Putamen (tissue), 1 donor: Measurements from ENCODE around the gene CNOT6L.
"Not testable (repeated sequence)": the region's sequence is repeated elsewhere in the genome, so short reads cannot be mapped to it uniquely, and the experiment has no call there.

ENCODE experiments used
- DNase-seq: peaks from one replicate; pipeline ENCODE4 v3.0.0-alpha.2; 2016; ENCODE audit warnings: low spot score

CNOT6L gene

DNA sequence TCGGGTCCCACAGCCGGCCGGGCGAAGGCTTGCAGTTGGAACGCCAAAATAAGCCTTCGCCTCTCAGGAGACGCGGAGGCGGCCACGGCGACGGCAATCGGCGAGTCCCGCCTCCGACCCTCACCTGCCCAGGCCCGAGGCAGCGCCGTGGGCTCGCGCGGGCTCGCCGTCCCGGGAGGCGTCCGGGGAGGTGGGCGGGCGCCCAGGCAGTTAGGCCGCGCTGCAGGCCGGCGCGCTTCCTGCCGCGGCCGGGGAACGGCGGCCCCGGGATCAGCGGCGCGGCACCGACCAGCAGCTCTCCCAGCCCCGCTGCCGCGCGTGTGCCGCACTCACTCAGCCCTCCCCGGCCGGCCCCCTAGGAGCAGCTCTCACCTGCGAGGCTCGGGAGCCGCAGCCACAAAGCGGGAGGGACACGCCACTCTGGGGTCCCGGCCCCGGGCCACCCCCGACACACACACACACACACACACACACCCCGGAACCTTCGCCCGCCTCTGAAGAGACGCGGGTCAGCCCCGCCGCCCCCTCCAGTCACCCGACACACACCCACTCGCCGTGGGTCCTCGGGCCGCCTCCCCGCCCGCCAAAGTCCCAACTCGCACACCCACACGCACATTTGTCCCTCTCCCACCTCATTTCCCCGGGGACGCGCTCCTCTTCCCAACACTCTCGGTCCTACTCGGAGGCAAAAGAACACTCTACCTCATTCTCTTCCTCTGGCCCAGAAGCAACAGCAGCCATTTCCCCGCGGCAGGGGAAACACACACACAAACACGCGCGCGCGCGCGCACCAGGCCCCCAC is at the start of gene CNOT6L:
CNOT6L (minus strand) TSS at position 767 of the 802 bp plus-strand sequence; CDS start at position 707, 60 bp downstream.
- peak; percentile 66 for DNase-seq

- DNase-seq: no peak
These were observed 46.1 kb upstream of the CNOT6L start for GRCh38 chr4:77865259-77865658.

- DNase-seq: not testable (repeated sequence)
These were observed 44.2 kb upstream of the CNOT6L start for GRCh38 chr4:77863341-77863740.

DNA sequence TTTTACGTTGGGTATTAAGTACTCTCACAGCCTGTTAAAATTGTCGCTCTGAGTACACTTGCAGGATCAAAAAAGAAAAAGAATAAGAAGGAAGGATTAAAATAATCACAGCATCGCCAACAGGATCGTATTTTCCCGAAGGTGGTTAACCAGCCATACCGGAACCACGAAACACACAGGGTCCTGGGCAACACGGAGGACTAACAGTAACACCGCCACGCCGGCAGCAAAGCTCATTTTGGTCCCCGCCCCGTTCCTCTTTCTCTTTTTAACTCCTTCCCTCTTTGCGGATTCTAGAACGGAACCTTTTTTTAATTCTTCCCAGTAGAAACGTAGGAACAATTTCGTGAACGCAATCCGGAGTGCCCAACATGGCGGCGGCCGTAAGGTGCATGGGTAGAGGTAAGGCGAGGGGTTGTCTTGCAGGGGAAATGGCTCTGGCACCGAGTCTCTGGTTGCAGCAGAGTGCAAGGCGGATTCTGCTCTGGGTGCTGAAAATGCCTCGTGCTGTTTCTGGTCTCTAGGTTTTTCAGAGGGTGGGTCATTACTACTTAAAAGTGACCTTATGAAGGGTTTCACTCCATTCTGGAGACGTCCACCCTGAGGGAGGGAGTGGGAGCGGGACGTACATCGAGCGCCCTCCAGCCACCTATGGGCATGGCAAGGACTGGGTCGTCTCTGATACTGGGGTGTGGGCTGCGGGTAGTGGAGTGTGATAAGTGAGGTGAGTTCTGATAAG is 43.5 kb upstream of the CNOT6L start, which contains the start of gene MRPL1:
MRPL1 (plus strand) TSS at position 353 of the 739 bp plus-strand sequence; CDS start at position 372, 19 bp downstream.
- peak; percentile 95 for DNase-seq

DNA sequence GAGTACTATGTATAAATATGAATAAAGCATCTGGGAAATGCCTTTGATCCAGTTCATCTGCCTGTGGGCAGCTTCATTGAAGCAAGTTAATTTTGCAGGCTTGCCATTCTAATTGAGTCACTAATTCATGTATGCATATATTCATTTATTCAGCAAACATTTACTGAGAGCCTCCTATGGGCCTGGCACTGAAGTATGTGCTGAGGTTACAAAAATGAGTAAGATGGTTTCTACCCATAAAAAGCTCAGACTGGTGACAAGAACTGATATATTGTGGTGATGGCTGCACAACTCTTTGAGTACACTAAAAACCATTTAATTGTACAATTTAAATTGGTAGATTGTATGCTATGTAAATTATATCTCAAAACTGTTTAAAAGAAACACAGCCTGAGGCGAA is 42.3 kb upstream of the CNOT6L start:
- DNase-seq: no peak

DNA sequence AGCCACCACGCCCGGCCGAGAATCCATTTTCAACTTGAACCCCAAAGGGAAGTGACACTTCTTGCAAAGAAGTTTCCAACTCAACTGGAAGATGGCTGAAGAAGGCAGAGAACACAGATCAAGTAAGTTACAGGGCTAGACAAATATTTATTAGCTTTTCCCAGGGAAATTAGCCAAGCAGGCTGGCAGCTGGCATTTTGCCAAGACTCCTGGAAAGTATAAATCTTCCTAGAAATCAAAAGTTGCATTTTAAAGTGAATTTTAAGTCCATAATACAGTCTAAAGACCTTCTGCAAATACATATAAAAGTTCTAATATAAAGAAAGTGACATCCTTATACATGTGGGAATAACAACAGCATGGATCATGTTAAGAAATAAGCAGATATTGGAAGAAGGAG is 40.1 kb upstream of the CNOT6L start:
- DNase-seq: no peak

DNA sequence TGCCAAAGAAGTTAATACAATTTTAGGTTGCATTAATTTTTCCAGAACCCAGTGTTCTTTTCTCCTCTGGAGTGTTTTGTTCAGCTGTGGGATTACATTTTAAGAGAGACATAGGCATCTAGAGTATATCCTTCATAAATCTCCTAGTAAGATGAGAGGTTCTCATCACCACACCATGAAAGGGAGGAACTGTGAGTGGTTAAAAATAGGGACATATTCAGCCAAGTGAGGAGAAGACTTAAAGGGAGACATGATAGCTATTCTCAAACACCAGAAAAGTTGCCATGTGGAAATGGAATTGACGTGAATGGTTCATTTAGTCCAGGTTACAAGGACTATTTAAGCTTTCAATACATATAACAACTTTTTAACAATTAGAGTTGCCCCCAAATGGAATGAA is 37.0 kb upstream of the CNOT6L start:
- DNase-seq: no peak

GRCh38 chr4:77854431-77855111 is 35.4 kb upstream of the CNOT6L start:
- no peak for DNase-seq

- no peak for DNase-seq
These were observed 33.8 kb upstream of the CNOT6L start for GRCh38 chr4:77852892-77853495.

- no peak for DNase-seq
These were observed 30.3 kb upstream of the CNOT6L start for GRCh38 chr4:77849278-77849965.

GRCh38 chr4:77848508-77848907 is 29.3 kb upstream of the CNOT6L start:
- no peak for DNase-seq

GRCh38 chr4:77845929-77846328 is 26.8 kb upstream of the CNOT6L start:
- DNase-seq: no peak

DNA sequence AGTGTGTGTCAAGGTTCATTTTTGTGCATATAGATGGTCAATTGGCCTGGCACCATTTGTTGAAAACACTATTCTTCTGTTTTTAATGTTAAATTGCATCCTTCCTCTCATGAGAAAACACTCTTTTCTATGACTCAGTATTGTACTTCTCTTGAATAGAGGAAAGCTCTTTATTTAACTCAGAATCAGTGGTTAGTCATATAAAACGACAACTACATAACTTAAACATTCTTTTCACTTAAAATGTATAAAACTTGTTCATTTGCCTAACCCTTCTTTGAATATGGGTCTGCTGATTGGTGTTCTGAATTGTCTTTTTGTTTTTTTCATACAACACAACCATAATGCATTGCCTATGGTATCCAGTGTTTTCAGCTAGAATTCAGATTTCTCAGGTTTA is 26.2 kb upstream of the CNOT6L start:
- no peak for DNase-seq

DNA sequence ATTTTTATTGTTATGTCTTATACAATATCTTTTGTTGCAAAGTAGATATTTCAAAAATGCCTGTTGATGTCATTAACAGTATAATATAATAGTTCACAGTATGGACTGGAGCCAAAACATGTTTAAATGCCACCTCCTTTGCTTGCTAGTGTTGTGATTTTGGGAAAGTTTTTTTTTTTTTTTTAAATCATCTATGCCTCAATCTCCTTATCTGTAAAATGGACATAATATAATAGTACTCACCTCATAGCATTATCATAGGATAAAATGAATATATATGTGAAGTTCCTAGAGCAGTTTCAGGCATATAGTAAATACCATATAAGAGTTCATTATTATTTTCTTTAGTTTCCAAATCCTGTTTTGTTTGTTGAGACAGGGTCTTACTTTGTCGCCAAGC is 25.2 kb upstream of the CNOT6L start:
- no peak for DNase-seq

DNA sequence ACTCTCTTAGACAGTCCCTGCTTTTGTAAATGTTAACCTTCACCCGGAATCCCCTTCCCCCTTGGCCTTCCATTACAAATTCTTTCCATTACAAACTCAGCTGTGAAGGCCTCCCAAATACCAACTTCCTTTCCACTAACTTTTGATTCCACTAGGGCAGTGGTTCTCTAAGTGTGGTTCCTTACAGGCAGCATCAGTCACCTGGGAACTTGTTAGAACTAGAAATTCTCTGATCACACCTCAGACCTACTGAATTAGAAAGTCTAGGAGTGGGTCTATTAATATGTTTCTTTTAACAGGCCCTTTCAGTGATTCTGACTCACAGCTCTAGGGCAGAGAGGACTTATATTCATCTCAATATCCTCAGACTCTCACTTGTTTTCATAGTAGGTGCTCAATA is 24.5 kb upstream of the CNOT6L start:
- DNase-seq: no peak

- no peak for DNase-seq
These were observed 15.2 kb upstream of the CNOT6L start for GRCh38 chr4:77834403-77834802.

- no peak for DNase-seq
These were observed 14.1 kb upstream of the CNOT6L start for GRCh38 chr4:77833126-77833724.

- no peak for DNase-seq
These were observed 8.2 kb upstream of the CNOT6L start for GRCh38 chr4:77827343-77827742.

DNA sequence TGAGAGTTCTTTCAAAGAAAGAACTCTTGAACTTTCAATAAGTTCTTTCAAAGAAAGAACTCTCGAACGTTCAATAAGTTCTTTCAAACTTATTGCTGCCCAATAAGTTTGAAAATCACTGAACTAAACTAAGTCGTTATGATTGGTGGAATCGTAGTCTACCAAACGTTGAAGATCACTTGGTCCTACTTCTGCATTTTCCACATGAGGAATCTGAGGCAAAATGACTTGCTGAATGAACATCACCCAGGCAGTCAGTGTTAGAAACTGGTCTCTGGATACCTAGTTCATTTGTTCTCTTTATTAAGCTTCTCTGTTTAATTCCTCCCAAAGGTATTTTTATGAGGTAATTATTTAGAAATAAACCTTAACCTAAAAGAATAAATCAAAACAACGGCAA is 7.1 kb upstream of the CNOT6L start:
- no peak for DNase-seq

DNA sequence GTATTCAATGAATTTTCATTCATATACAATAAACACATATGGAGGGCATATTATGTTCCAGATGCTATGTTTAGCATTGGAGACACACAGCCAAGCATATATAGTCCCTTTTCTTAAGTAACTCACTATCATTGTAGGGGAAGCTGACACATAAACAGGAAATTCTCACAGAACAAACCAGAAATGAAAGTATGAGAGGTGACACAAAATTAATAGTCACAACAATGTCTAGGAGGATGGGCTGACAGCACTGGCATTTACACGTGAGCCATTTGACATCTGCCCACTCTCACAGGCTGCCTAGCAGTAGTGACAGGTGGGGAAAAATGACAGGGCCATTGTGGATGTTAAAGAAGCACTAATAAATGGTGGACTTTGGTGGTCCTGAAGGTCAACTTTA is 2.6 kb upstream of the CNOT6L start:
- DNase-seq: no peak
